ENCODE measurements around the gene KIAA0753. TPM values are rescaled to one million over a fixed set of nuclear protein-coding genes. Genes with fewer than 3 reads are reported as not detected.
A peak's percentile ranks its signal among the peaks of the same experiment; 100 is the strongest.

KIAA0753 gene
- total and polyA plus RNA-seq, 2 of the 13 experiments (the other 11 are each of a cell fraction or from before 2014, with no cell fraction given) = 5.2 to 9.1 TPM

DNA sequence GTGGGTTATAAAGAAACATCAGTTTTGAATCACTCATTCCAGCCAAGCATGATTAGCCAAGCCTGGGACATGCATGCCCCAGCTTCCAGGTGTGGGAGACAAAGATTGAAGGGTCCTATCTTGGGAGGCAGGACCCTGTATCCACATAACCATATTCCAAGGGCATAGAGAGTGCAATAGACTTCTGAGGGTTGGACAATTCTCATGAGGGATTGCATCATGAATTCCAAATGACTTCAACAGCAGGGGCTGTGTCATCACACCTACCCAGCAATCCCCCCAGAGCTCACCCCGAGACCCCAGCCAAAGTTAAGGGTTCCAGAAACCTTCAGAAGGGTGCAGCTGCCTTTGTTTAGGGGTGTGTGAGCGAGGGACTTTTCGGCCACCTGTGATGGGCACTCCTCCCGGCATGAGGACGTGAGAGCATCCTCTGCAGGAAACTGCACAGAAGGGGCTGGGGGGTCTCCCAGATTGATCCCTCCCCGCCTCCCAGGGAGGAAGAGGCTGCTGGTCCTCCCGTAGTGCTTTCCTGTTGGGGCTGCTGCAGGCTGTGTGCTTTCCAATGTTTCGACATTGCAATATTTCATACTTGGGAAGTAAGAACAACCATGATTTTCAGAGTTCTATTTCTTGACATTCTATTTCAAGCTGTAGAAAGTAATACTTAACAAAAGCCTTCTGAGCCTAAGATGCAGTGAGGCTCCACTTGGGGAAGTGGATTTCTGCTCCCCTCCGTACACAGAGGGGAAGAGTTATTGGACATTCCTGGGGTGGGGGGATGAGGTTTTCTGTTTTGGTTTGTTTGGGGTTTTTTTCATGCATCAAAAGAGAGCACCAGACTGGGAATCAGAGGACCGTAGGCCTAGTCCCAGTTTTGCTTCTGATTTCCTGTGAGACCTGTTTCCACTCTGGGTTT, 70.9 kb downstream of the KIAA0753 start:
- TF ChIP-seq, protein P1, sequence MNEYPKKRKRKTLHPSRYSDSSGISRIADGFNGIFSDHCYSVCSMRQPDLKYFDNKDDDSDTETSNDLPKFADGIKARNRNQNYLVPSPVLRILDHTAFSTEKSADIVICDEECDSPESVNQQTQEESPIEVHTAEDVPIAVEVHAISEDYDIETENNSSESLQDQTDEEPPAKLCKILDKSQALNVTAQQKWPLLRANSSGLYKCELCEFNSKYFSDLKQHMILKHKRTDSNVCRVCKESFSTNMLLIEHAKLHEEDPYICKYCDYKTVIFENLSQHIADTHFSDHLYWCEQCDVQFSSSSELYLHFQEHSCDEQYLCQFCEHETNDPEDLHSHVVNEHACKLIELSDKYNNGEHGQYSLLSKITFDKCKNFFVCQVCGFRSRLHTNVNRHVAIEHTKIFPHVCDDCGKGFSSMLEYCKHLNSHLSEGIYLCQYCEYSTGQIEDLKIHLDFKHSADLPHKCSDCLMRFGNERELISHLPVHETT (CRISPR knock-in tag; conservative IDR thresholded peaks at IDR 0.05) = no peak
- TF ChIP-seq CEBPB (IDR thresholded peaks at IDR 0.05; ENCODE audit: borderline replicate concordance, low read depth, low read length) (peak; percentile 66; the same call in 1 of the 2 replicates), ATF4 (CRISPR knock-in tag; IDR thresholded peaks at IDR 0.05) (peak in 1 of 2 experiments; percentile 75; a peak in 2 of 4 replicates)
- Histone ChIP-seq H3K4me1 (ENCODE audit: insufficient read depth, low read length) (no peaks in the 10 kb centered on the region), H3K27me3 (ENCODE audit: control insufficient read depth in 1 of 2, insufficient read depth in 2 of 2, low read length in 2 of 2) (no peaks in the 10 kb centered on the region; a peak in 1 of 5 replicates), H3K27ac (ENCODE audit: extremely low read length, insufficient read depth, low read length) (no peak overlapping the region), H3K4me3 (replicated peaks in 1 of 3; ENCODE audit: insufficient read depth in 1 of 3, low read depth in 2 of 3, low read length in 3 of 3) (no peak overlapping the region), H3K36me3 (replicated peaks in 1 of 2; ENCODE audit: control insufficient read depth in 1 of 2, insufficient read depth in 2 of 2, low read length in 2 of 2) (0 out of 5 replicates have a peak, but pooled peaks cover 0 to 1% of the 10 kb centered on the region in 2 experiments), H4K20me1 (ENCODE audit: insufficient read depth, low read length) (no peaks in the 10 kb centered on the region), H3K9me3 (ENCODE audit: low read length) (no peaks in the 10 kb centered on the region), H3K9ac (ENCODE audit: insufficient read depth, low read depth, low read length) (no peak overlapping the region), H2AFZ (ENCODE audit: low read length) (no peak overlapping the region), H3K4me2 (ENCODE audit: low read depth, low read length) (no peak overlapping the region), H3K79me2 (ENCODE audit: insufficient read depth, low read length) (no peaks in the 10 kb centered on the region)
- no peak for DNase-seq (ENCODE audit: low spot score)
- intact Hi-C loops (cut with micrococcal nuclease; ENCODE audit: unreplicated experiment) (no loop called here), in situ Hi-C loops (cut with HindIII; ENCODE audit: extremely low pct_ligation_motif_present, low pct_unique_long_range_greater_than_20kb) (no loop called here)
- POLR2A ChIA-PET = no interaction called here
- WGBS (ENCODE audit: low lambda C conversion rate) = 88% methylated on average over 5 of the region's 10 CpGs
- CTCF ChIA-PET (ENCODE audit: low intra/inter-chr PET ratio, low total read pairs) = no interaction called here
- BruUV-seq (replicated peaks) = no TSS peak
- FAIRE-seq = no peak
- no peak for ATAC-seq
